Esophagus squamous epithelium (tissue), 4 donors: Measurements from ENCODE around the gene SELE.

Experiments used
- POLR2A ChIP-seq, 4 donors: fragments of 450-650 bp; IDR thresholded peaks; one replicate each; pipeline ENCODE4 v1.6.1; 2017; ENCODE audit warnings: antibody characterized with exemption in 4 of 4, mild to moderate bottlenecking in 4 of 4, moderate library complexity in 3 of 4
- TF ChIP-seq, protein P1 (sequence below), 6 experiments: fragments of 450-650 bp in 4 of 6; fragments of 200-600 bp in 2 of 6; sonication (generic) in 2 of 6; IDR thresholded peaks; one replicate each; pipeline ENCODE4 v1.5.1; 2016 to 2019; ENCODE audit warnings: antibody characterized with exemption in 6 of 6, mild to moderate bottlenecking in 4 of 6, moderate library complexity in 4 of 6

DNA sequence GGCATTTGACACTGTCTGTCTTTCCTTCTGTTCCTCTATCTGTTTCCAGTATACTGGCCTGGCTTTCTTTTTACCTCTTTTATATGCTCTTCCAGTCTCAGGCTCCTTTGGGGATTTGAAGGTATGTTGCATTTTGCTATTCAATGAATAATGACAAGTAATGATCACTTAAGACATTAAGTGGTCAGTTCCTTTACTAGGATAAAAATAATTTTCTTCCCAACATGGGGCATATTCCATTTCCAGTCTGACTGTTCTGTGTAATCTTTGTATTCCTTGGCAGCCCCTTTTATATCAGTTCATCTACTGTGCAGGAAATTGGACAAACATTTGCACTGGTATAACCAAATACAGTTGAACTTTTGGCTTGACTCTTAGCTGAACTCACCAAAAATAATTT, 45.3 kb upstream of the SELE start:
- TF ChIP-seq, protein P1, sequence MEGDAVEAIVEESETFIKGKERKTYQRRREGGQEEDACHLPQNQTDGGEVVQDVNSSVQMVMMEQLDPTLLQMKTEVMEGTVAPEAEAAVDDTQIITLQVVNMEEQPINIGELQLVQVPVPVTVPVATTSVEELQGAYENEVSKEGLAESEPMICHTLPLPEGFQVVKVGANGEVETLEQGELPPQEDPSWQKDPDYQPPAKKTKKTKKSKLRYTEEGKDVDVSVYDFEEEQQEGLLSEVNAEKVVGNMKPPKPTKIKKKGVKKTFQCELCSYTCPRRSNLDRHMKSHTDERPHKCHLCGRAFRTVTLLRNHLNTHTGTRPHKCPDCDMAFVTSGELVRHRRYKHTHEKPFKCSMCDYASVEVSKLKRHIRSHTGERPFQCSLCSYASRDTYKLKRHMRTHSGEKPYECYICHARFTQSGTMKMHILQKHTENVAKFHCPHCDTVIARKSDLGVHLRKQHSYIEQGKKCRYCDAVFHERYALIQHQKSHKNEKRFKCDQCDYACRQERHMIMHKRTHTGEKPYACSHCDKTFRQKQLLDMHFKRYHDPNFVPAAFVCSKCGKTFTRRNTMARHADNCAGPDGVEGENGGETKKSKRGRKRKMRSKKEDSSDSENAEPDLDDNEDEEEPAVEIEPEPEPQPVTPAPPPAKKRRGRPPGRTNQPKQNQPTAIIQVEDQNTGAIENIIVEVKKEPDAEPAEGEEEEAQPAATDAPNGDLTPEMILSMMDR (IDR thresholded peaks at IDR 0.05), result no peak
- TF ChIP-seq POLR2A (IDR thresholded peaks at IDR 0.05), result no peak
